GM19240 (cell line): ENCODE results near the gene BMPR2.
"Not testable (repeated sequence)": the region's sequence is repeated elsewhere in the genome, so short reads cannot be mapped to it uniquely, and the experiment has no call there.

ENCODE experiments used
- DNase-seq: peaks from one replicate; pipeline ENCODE4 v3.0.0; 2011; ENCODE audit warnings: low spot score; ENCODE audit not compliant: insufficient read length

Gene BMPR2

GRCh38 chr2:202521470-202521869 is 145.3 kb downstream of the BMPR2 start:
- no peak for DNase-seq

DNA sequence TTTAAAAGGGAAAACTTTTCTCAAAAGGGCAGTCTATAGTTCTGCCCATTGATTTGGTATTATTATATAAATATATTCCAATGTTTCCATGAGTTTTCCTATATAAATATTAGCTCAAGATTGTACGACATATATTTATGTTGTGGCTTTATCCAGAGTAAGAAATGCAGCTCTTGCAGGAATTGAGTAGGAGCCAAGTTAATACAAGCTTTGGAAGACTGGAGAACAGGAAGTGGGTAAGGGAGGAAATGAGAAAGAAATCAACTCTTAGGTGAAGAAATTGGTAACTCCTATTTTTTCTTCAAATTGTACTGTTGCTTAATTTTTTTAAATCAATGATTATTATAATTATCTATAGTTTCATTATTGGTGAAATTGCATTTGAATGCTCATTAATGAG is 153.3 kb downstream of the BMPR2 start:
- DNase-seq = no peak

DNA sequence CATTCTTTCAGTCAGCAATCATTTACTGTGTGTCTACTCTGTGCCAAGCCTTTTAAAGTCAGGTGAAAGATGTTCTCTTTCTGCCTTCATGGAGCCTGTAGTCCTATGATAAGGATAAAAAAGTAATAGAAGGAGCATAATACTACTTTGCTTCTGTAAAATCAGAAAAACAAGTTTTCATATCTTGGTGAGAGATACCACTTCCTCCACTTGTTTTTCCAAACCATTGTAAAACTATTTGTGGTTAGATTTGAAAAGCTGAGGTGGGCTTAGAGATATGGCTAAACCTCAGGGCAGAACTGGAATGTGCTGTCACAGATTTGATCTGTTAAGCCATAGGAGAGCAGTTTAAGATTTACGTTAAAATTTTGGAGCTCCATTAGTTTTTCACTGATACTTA is 153.9 kb downstream of the BMPR2 start:
- DNase-seq = no peak

GRCh38 chr2:202535290-202535689 is 159.2 kb downstream of the BMPR2 start:
- not testable (repeated sequence) for DNase-seq

GRCh38 chr2:202541137-202541536 is 165.0 kb downstream of the BMPR2 start:
- DNase-seq = no peak

DNA sequence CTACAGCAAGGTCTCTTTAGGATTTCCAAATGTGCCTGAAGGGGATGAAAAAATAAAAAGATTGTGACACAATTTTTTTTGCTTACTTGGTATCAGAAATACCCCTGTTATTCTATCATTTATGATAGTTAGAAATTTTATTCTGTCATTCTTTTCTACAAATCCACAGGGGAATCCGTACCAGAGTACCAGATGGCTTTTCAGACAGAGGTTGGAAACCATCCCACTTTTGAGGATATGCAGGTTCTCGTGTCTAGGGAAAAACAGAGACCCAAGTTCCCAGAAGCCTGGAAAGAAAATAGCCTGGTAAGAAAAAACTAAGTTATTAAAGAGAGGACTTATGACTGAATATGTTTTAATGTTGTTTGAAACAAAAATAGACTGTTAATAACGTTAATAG is 166.0 kb downstream of the BMPR2 start:
- DNase-seq = no peak

DNA sequence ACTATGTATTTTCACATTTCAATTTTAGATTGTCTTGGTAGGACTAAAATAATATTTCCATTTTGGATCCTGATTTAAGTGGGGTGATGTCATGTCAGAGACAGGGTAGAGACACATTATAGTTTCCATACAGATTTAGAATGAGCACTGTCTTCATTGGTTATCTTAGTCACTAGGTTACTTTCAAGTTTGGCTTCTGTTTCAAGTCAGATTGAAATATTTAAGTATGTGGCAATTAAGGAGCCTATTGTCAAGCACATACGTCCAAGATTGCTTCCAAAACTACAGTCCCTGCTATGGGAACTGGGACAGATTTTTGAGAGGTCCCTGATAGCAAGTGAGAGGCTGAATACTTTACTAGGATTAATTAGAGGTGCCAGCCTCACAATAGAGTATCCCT is 169.4 kb downstream of the BMPR2 start:
- DNase-seq = no peak

- no peak for DNase-seq
Measured at GRCh38 chr2:202545931-202546330, 169.8 kb downstream of the BMPR2 start.

DNA sequence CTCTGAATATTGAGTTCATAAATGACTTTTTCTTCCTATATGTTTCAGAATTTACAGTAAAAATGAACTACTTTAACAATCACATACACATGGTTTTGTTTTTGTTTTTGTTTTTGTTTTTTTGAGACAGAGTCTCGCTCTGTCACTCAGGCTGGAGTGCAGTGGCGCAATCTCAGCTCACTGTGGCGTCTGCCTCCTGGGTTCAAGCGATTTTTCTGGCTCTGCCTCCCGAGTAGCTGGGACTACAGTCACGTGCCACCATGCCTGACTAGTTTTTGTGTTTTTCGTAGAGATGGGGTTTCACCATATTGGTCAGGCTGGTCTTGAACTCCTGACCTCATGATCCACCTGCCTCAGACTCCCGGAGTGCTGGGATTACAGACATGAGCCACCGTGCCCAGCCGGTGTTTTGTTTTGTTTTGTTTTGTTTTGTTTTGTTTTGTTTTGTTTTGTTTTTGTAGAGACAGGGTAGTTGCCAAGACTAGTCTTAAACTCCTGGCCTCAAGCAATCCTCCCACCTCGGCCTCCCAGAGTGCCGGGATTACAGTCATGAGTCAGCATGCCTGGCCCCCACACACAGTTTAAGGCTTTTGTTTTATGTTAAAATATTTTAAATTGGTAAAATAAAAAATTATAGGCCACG is 170.5 kb downstream of the BMPR2 start:
- DNase-seq = not testable (repeated sequence)

GRCh38 chr2:202548240-202548639 is 172.1 kb downstream of the BMPR2 start:
- no peak for DNase-seq

DNA sequence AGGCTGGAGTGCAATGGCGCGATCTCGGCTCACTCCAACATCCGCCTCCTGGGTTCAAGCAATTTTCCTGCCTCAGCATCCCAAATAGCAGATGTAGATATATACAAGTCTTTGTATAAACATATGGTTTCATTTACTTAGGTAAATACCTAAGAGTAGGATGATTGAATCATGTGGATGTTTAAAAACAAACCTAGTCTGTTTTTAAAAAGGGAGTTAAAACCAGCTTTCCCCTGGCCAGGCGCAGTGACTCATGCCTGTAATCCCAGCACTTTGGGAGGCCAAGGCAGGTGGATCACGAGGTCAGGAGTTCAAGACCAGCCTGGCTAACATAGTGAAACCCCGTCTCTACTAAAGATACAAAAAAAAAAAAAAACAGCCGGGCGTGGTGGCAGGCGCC is 174.9 kb downstream of the BMPR2 start:
- not testable (repeated sequence) for DNase-seq

- no peak for DNase-seq
Measured at GRCh38 chr2:202555356-202555755, 179.2 kb downstream of the BMPR2 start.

- DNase-seq = no peak
Measured at GRCh38 chr2:202560200-202560599, 184.1 kb downstream of the BMPR2 start.

- no peak for DNase-seq
Measured at GRCh38 chr2:202564226-202564625, 188.1 kb downstream of the BMPR2 start.

DNA sequence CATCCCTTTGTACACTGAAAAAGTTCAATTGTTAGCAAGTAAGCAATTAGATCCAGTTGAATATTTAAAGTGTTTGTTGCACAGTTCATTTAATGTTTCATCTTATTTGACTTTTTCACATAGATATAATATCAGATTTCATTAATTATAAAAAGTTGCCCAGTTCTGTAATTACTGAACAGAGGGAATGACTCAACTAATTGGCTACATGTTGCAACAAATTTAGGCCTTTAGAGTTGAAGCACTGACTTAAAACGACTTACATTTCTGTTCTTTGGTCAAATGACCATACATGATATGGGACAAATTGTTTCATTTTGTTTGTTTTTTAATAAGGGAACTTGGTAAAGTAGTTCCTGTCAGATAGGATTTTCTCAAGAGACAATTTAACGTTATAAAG is 190.2 kb downstream of the BMPR2 start:
- no peak for DNase-seq

- no peak for DNase-seq
Measured at GRCh38 chr2:202574541-202574940, 198.4 kb downstream of the BMPR2 start.

DNA sequence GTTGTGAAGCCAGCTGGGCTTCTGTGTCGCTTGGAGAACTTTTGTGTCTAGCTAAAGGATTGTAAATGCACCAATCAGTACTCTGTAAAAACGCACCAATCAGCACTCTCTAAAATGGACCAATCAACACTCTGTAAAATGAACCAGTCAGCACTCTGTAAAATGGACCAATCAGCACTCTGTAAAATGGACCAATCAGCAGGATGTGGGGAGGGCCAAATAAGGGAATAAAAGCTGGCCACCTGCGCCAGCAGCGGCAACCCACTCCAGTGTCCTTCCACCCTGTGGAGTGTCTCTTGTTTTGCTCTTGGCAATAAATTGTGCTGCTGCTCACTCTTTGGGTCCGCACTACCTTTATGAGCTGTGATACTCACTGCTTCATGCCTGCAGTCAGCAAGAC is 199.1 kb downstream of the BMPR2 start:
- not testable (repeated sequence) for DNase-seq

- DNase-seq = no peak
Measured at GRCh38 chr2:202577250-202578183, 201.4 kb downstream of the BMPR2 start.

DNA sequence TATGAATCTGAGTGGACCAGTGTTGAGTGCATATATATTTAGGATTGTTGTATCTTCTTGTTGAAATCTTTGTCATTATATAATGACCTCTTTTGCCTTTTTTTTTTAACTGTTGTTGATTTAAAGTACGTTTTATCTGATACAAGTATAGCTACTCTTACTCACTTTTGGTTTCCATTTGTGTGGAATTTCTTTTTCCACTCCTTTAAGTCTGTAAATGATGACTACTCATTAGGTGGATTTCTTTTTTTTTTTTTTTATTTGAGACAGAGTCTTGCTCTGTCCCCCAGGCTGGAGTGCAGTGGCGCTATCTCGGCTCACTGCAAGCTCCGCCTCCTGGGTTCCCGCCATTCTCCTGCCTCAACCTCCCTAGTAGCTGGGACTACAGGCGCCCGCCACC is 206.7 kb downstream of the BMPR2 start:
- DNase-seq = not testable (repeated sequence)

DNA sequence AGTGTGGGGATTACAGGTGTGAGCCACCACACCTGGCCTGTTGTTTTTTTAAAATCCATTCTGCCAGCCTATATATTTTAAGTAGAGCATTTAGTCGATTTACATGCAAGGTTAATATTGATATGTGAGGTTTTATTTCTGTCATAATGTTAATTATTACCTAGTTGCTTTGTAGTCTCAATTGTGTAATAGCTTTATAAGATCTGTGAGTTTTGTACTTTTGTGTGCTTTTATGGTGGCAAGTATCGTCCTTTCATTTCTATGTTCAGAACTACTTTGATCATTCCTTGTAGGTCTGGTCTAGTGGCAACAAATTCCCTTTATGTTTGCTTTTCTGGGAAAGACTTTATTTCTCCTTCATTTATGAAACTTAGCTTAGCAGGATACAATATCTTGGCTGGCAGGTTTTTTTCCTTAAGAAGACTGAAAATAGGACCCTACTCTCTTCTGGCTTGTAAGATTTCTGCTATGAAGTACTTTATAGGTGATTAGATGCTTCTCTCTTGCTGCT is 207.6 kb downstream of the BMPR2 start:
- no peak for DNase-seq

DNA sequence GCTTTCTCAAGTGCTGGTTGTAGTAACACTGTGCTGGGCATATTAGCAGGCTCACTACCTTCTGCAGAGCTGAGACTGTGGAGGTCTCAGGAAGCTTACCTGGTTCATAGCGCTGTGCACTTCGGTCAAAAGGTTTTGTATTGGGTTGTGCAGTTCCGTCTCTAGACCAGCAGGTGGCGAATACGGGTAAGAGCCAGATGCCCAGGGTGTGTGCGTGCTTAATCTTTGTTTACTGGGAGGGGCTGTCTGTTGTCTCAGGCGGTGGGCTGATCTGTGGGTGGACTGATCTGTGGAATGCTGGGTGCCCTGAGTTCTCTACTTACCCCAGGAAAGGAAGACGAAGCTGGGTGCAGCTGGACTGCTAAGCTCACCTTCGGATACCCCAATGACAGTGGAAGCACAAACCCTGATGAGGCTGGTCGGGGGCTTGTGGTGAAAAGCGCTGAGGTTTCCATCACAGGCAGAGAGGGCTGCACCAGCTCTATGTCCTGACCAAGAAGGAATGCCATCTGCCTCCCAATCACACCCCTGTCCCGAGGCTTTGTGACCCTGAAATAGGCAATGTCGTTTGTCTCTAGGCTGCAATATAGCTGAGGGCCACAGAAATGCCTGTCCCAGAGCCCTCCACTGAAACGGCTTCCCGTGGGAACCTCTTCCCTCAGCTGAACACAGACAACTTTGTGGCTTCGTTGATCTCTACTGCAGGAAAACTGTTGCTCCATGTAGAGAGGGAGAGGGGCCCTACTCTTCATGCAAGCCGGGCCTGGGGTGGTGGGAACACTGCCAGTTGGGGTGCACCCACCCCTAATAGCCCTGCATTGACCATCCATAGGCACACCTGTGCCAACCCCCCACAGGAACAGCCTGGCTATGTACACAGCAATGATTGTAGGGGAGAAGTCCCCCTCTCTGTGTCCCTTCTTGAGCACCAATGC is 212.8 kb downstream of the BMPR2 start:
- peak; percentile 63 for DNase-seq
